ENCODE results near the gene ZNF416. TPM values are rescaled to one million over a fixed set of nuclear protein-coding genes. Genes with fewer than 3 reads are reported as not detected.
A peak's percentile ranks its signal among the peaks of the same experiment; 100 is the strongest.

Gene ZNF416
- total RNA-seq, 2 experiments from 2014 or later, result 5.2 to 5.7 TPM

- peaks cover 29% of the 10 kb centered on the region for H3K9me3 Mint-ChIP-seq
- no peak for TF ChIP-seq CTCF (IDR thresholded peaks at IDR 0.05)
- CTCF ChIA-PET, result no interaction called here
These were observed 12.1 kb downstream of the ZNF416 start for GRCh38 chr19:57566396-57567265.

GRCh38 chr19:57563547-57563946, 15.2 kb downstream of the ZNF416 start:
- ATAC-seq (ENCODE audit: poor library complexity) (no peak), DNase-seq (no peak)
- intact Hi-C loops (cut with DNase I, micrococcal nuclease), result loop anchor here in 1 of 2 experiments (5.0 kb wide), 1 partner anchor 69 kb away; the partner anchor contains the start of gene ZNF211
- Histone ChIP-seq H3K27ac (ENCODE audit: low read depth in 1 of 2, low read length in 2 of 2) (no peak overlapping the region), H3K36me3 (ENCODE audit: insufficient read depth, low read length) (no peaks in the 10 kb centered on the region), H3K9me3 (ENCODE audit: control insufficient read depth in 1 of 2, insufficient read depth in 1 of 2, low read length in 2 of 2) (peaks cover 26 to 52% of the 10 kb centered on the region in 2 experiments), H3K27me3 (ENCODE audit: control insufficient read depth in 1 of 2, insufficient read depth in 2 of 2, low read length in 2 of 2) (peaks cover 0 to 5% of the 10 kb centered on the region in 2 experiments), H3K4me1 (ENCODE audit: insufficient read depth, low read length) (peaks cover 18% of the 10 kb centered on the region), H3K4me3 (ENCODE audit: low read length) (no peak overlapping the region)
- TF ChIP-seq CTCF (IDR thresholded peaks at IDR 0.05), result no peak
- ChIA-PET POLR2A (no interaction called here), CTCF (no interaction called here)
- H3K27ac Mint-ChIP-seq, result no peak overlapping the region
- peaks cover 30% of the 10 kb centered on the region for H3K9me3 Mint-ChIP-seq
- peaks cover 18% of the 10 kb centered on the region for H3K4me1 Mint-ChIP-seq (ENCODE audit: low read depth)
- peaks cover 9% of the 10 kb centered on the region for H3K27me3 Mint-ChIP-seq
- H3K4me3 Mint-ChIP-seq, result no peak overlapping the region
- peaks cover 73% of the 10 kb centered on the region for H3K36me3 Mint-ChIP-seq (ENCODE audit: low read depth)

More at GRCh38 chr19:57566396-57567265, 12.1 kb downstream of the ZNF416 start:
- H3K36me3 ChIP-seq (ENCODE audit: insufficient read depth, low read length), result no peaks in the 10 kb centered on the region
- no peak overlapping the region for H3K4me3 ChIP-seq (ENCODE audit: low read length)
- DNase-seq (peak in 1 of 14 experiments; percentile 11), ATAC-seq (ENCODE audit: poor library complexity) (no peak)
- Mint-ChIP-seq H3K36me3 (ENCODE audit: low read depth) (peaks cover 75% of the 10 kb centered on the region), H3K4me1 (ENCODE audit: low read depth) (no peaks in the 10 kb centered on the region), H3K27me3 (peaks cover 5% of the 10 kb centered on the region), H3K27ac (no peak overlapping the region), H3K4me3 (no peak overlapping the region)
- intact Hi-C loops (cut with DNase I, micrococcal nuclease), result no loop called here
- peaks cover 0 to 5% of the 10 kb centered on the region in 2 experiments for H3K27me3 ChIP-seq (ENCODE audit: control insufficient read depth in 1 of 2, insufficient read depth in 2 of 2, low read length in 2 of 2)
- H3K4me1 ChIP-seq (ENCODE audit: insufficient read depth, low read length), result no peaks in the 10 kb centered on the region
- no peak overlapping the region for H3K27ac ChIP-seq (ENCODE audit: low read depth in 1 of 2, low read length in 2 of 2)
- peaks cover 37 to 80% of the 10 kb centered on the region in 2 experiments for H3K9me3 ChIP-seq (ENCODE audit: control insufficient read depth in 1 of 2, insufficient read depth in 1 of 2, low read length in 2 of 2)
- POLR2A ChIA-PET, result interaction anchor here (0.7 kb wide), 1 partner anchor 11 kb away, joined by 3 read pairs; no protein-coding TSS in a partner anchor

GRCh38 chr19:57560049-57560491, 18.6 kb downstream of the ZNF416 start:
- peaks cover 17% of the 10 kb centered on the region for H3K9me3 Mint-ChIP-seq
- H3K4me3 ChIP-seq (ENCODE audit: low read length), result peak overlapping the region; percentile 94
- intact Hi-C loops (cut with DNase I, micrococcal nuclease), result loop anchor here in 1 of 2 experiments (5.0 kb wide), 1 partner anchor 72 kb away; the partner anchor contains the start of gene ZNF211
- peaks cover 0 to 5% of the 10 kb centered on the region in 2 experiments for H3K27me3 ChIP-seq (ENCODE audit: control insufficient read depth in 1 of 2, insufficient read depth in 2 of 2, low read length in 2 of 2)
- peak overlapping the region; percentile 95 for H3K4me3 Mint-ChIP-seq
- peak overlapping the region in 1 of 2 donors; percentile 45 for H3K27ac ChIP-seq (ENCODE audit: low read depth in 1 of 2, low read length in 2 of 2)
- TF ChIP-seq CTCF (IDR thresholded peaks at IDR 0.05), result no peak
- H3K4me1 ChIP-seq (ENCODE audit: insufficient read depth, low read length), result peaks cover 25% of the 10 kb centered on the region
- ChIA-PET POLR2A (interaction anchor here (1.5 kb wide), 1 partner anchor 61 kb away, joined by 3 read pairs; the partner anchor contains the start of gene ZNF773), CTCF (no interaction called here)
- peaks cover 12% of the 10 kb centered on the region for H3K36me3 ChIP-seq (ENCODE audit: insufficient read depth, low read length)
- peaks cover 9% of the 10 kb centered on the region for H3K27me3 Mint-ChIP-seq
- DNase-seq (peak in 1 of 14 experiments; percentile 21), ATAC-seq (ENCODE audit: poor library complexity) (no peak)
- H3K9me3 ChIP-seq (ENCODE audit: control insufficient read depth in 1 of 2, insufficient read depth in 1 of 2, low read length in 2 of 2), result peaks cover 22 to 31% of the 10 kb centered on the region in 2 experiments
- peak overlapping the region; percentile 64 for H3K27ac Mint-ChIP-seq
- peaks cover 77% of the 10 kb centered on the region for H3K36me3 Mint-ChIP-seq (ENCODE audit: low read depth)
- H3K4me1 Mint-ChIP-seq (ENCODE audit: low read depth), result peaks cover 34% of the 10 kb centered on the region

All from CD4-positive, alpha-beta T cell (primary cell).